ENCODE measurements around the gene RPL4. TPM values are rescaled to one million over a fixed set of nuclear protein-coding genes. Genes with fewer than 3 reads are reported as not detected.

RPL4 gene
- total and polyA plus RNA-seq, 9 of the 15 experiments (the other 6 are each of a cell fraction or from before 2014, with no cell fraction given) = 2,055 to 7,760 (median 5,069) TPM

DNA sequence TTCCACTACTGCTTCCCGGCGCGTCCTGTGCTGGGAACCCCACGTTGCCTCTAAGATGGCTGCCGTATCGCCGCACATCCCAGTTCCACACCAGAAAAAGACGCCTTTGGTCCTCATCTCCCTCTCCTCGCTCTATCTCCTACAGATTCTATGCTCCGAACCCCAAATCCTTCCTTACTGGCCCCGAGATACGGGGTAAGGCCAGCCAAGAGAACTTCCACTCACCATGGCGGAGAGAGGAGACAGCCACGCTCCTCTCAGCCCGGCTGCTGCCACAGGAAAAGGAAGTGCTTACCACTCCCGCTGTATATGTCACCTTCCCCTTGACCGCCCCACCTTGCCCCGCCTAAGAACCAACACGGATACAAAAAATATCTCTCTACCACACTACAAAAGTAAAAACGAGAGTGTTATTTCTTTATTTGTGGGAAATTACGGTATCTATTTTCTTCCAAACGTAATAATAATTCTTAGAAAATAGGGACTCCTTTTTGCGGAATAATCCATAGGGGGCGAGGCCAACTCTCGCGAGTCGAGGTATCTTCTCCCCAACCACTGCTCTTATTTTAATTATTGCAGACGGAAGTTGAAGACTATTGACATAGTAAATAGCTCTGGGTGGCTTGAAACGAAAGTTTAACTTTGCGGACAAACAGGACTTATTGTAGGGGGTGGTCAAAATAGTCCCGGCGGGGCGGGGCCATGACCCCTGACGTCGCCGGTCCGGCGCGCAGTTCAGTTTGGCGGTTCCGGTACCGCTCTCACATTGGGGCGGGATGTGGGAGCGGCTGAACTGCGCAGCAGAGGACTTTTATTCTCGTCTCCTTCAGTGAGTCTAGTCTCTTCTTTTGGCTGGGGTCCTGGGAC is at the start of gene RPL4, which contains the start of gene ZWILCH (continued):
- TF ChIP-seq YY1 (IDR thresholded peaks at IDR 0.05; ENCODE audit: borderline replicate concordance in 1 of 3, control insufficient read depth in 1 of 3, extremely low read depth in 1 of 3, insufficient read depth in 3 of 3, insufficient read length in 1 of 3, insufficient replicate concordance in 2 of 3, low read depth in 1 of 3, low read length in 2 of 3) (peak; percentile 83 to 95 (median 87)), EP300 (IDR thresholded peaks at IDR 0.05; ENCODE audit: low read length) (no peak), KAT2B (IDR thresholded peaks at IDR 0.05; ENCODE audit: low read depth, low read length) (no peak), NONO (IDR thresholded peaks at IDR 0.05; ENCODE audit: low read depth in 2 of 2, low read length in 1 of 2) (peak in 1 of 2 experiments; percentile 51; a peak in 2 of 4 replicates), PCBP2 (IDR thresholded peaks at IDR 0.05; ENCODE audit: low read depth, low read length, poor library complexity, severe bottlenecking) (no peak), CBFA2T2 (conservative IDR thresholded peaks at IDR 0.05) (no peak), HSF4 (CRISPR knock-in tag; IDR thresholded peaks at IDR 0.05; ENCODE audit: borderline replicate concordance) (no peak), E2F6 (IDR thresholded peaks at IDR 0.05; ENCODE audit: borderline replicate concordance in 1 of 2, extremely low read depth in 1 of 2, insufficient read depth in 1 of 2, insufficient read length in 1 of 2, low read depth in 1 of 2, low read length in 1 of 2, poor library complexity in 1 of 2, severe bottlenecking in 1 of 2) (no peak), SMARCE1 (IDR thresholded peaks at IDR 0.05) (no peak), ZC3H8 (IDR thresholded peaks at IDR 0.05) (0 out of 2 replicates have a peak, but pooled peaks have one; percentile 30), POLR3G (IDR thresholded peaks at IDR 0.05; ENCODE audit: extremely low read depth, insufficient read length, insufficient replicate concordance) (no peak), ZNF212 (CRISPR knock-in tag; IDR thresholded peaks at IDR 0.05) (no peak), HINFP (tag; conservative IDR thresholded peaks at IDR 0.05; ENCODE audit: low read depth) (no peak), ZNF274 (IDR thresholded peaks at IDR 0.05; ENCODE audit: borderline replicate concordance, low read depth, low read length) (no peak), KAT8 (IDR thresholded peaks at IDR 0.05; ENCODE audit: low read depth) (no peak), ZBTB17 (CRISPR knock-in tag; IDR thresholded peaks at IDR 0.05) (no peak), RUNX1 (IDR thresholded peaks at IDR 0.05; ENCODE audit: low read depth) (no peak), ZNF512 (tag; IDR thresholded peaks at IDR 0.05) (no peak), TRIM28 (IDR thresholded peaks at IDR 0.05) (peak; percentile 56; the same call in 1 of the 2 replicates)
- TF ChIP-seq, protein P1, sequence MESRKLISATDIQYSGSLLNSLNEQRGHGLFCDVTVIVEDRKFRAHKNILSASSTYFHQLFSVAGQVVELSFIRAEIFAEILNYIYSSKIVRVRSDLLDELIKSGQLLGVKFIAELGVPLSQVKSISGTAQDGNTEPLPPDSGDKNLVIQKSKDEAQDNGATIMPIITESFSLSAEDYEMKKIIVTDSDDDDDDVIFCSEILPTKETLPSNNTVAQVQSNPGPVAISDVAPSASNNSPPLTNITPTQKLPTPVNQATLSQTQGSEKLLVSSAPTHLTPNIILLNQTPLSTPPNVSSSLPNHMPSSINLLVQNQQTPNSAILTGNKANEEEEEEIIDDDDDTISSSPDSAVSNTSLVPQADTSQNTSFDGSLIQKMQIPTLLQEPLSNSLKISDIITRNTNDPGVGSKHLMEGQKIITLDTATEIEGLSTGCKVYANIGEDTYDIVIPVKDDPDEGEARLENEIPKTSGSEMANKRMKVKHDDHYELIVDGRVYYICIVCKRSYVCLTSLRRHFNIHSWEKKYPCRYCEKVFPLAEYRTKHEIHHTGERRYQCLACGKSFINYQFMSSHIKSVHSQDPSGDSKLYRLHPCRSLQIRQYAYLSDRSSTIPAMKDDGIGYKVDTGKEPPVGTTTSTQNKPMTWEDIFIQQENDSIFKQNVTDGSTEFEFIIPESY (CRISPR knock-in tag; IDR thresholded peaks at IDR 0.05) = no peak; the same call in 1 of the 2 replicates
